Measurements from ENCODE around the gene NMT1.
A peak's percentile ranks its signal among the peaks of the same experiment; 100 is the strongest.

NMT1 gene

DNA sequence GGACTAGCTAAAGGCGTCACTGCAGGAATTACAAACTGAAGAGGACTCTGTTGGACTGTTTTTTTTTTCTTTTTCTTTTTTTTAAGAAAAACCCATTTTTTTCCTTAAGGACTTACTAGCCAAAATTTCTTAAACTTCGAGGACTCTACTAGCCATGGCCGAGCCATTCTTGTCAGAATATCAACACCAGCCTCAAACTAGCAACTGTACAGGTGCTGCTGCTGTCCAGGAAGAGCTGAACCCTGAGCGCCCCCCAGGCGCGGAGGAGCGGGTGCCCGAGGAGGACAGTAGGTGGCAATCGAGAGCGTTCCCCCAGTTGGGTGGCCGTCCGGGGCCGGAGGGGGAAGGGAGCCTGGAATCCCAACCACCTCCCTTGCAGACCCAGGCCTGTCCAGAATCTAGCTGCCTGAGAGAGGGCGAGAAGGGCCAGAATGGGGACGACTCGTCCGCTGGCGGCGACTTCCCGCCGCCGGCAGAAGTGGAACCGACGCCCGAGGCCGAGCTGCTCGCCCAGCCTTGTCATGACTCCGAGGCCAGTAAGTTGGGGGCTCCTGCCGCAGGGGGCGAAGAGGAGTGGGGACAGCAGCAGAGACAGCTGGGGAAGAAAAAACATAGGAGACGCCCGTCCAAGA, 88.0 kb downstream of the NMT1 start:
- peak in 2 of 3 donors; percentile 38 to 65 for DNase-seq (ENCODE audit: low read depth in 3 of 3, low spot score in 1 of 3)

DNA sequence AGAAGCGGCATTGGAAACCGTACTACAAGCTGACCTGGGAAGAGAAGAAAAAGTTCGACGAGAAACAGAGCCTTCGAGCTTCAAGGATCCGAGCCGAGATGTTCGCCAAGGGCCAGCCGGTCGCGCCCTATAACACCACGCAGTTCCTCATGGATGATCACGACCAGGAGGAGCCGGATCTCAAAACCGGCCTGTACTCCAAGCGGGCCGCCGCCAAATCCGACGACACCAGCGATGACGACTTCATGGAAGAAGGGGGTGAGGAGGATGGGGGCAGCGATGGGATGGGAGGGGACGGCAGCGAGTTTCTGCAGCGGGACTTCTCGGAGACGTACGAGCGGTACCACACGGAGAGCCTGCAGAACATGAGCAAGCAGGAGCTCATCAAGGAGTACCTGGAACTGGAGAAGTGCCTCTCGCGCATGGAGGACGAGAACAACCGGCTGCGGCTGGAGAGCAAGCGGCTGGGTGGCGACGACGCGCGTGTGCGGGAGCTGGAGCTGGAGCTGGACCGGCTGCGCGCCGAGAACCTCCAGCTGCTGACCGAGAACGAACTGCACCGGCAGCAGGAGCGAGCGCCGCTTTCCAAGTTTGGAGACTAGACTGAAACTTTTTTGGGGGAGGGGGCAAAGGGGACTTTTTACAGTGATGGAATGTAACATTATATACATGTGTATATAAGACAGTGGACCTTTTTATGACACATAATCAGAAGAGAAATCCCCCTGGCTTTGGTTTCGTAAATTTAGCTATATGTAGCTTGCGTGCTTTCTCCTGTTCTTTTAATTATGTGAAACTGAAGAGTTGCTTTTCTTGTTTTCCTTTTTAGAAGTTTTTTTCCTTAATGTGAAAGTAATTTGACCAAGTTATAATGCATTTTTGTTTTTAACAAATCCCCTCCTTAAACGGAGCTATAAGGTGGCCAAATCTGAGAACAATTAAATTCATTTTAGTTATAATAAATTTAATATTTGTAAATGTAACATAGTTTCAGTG, 88.8 kb downstream of the NMT1 start:
- peak in 1 of 3 donors; percentile 35 for DNase-seq (ENCODE audit: low read depth in 3 of 3, low spot score in 1 of 3)

- no peak for DNase-seq (ENCODE audit: low read depth in 3 of 3, low spot score in 1 of 3)
Measured at GRCh38 chr17:45150911-45151809, 90.0 kb downstream of the NMT1 start.

GRCh38 chr17:45155029-45155428, 93.9 kb downstream of the NMT1 start:
- DNase-seq (ENCODE audit: low read depth in 3 of 3, low spot score in 1 of 3): no peak

- no peak for DNase-seq (ENCODE audit: low read depth in 3 of 3, low spot score in 1 of 3)
Measured at GRCh38 chr17:45155483-45155882, 94.4 kb downstream of the NMT1 start.

DNA sequence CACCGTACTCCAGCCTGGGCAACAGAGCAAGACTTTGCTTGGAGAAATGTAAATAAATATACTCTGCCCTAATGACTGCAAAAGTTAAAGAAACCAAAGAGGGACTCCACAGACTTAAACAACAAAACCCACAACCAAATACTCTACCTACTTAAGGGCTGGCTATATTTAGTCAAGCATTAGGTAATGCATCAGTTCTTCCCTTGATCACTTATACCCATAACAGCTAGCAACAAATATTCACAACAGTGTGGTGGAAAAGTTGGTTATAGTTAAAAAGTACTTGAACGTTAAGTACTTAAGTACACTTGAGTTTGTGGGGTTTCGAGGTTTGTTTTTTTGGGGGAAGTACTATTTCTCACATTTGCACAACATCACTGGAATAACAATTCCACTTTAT, 95.1 kb downstream of the NMT1 start:
- no peak for DNase-seq (ENCODE audit: low read depth in 3 of 3, low spot score in 1 of 3)

Data from stimulated activated CD4-positive, alpha-beta T cell treated with anti-CD3 and anti-CD28 coated beads, TNF-alpha, amount 100 ng/mL, for 1 hour (primary cell).